Tibial nerve (tissue), 3 donors: Measurements from ENCODE around the gene KRTAP25-1.

ENCODE experiments used
- POLR2A ChIP-seq, 2 donors: fragments of 450-650 bp; IDR thresholded peaks; one replicate each; pipeline ENCODE4 v1.6.1; 2017; ENCODE audit warnings: antibody characterized with exemption in 2 of 2, mild to moderate bottlenecking in 2 of 2, moderate library complexity in 2 of 2
- TF ChIP-seq, protein P1 (sequence below), 5 experiments: fragments of 200-600 bp in 3 of 5; fragments of 450-650 bp in 2 of 5; sonication (generic) in 3 of 5; IDR thresholded peaks; one replicate each; pipeline ENCODE4 v1.5.1; 2016 to 2019; ENCODE audit warnings: antibody characterized with exemption in 5 of 5, mild to moderate bottlenecking in 3 of 5, moderate library complexity in 2 of 5

DNA sequence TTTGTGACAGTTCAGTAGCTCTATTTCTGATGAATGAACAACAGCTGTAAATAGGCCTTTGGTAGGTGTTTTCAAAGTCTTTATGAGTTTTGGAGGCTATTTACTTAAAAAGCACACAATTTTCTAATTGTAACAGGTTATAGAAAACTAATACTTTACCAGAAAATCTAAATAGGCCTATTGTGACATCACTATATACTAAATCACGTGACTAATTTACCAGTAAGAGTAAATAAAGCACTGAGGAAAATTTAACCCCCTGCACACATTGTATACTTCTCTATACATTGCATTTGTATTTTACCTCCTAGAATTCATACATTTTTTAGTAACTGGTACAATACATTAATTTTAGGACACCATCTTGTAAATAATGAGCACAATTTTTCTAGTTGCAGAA is 15.8 kb upstream of the KRTAP25-1 start:
- TF ChIP-seq, protein P1, sequence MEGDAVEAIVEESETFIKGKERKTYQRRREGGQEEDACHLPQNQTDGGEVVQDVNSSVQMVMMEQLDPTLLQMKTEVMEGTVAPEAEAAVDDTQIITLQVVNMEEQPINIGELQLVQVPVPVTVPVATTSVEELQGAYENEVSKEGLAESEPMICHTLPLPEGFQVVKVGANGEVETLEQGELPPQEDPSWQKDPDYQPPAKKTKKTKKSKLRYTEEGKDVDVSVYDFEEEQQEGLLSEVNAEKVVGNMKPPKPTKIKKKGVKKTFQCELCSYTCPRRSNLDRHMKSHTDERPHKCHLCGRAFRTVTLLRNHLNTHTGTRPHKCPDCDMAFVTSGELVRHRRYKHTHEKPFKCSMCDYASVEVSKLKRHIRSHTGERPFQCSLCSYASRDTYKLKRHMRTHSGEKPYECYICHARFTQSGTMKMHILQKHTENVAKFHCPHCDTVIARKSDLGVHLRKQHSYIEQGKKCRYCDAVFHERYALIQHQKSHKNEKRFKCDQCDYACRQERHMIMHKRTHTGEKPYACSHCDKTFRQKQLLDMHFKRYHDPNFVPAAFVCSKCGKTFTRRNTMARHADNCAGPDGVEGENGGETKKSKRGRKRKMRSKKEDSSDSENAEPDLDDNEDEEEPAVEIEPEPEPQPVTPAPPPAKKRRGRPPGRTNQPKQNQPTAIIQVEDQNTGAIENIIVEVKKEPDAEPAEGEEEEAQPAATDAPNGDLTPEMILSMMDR (IDR thresholded peaks at IDR 0.05) = no peak
- no peak for TF ChIP-seq POLR2A (IDR thresholded peaks at IDR 0.05)
